Left ventricle myocardium inferior (tissue), 1 donor: Measurements from ENCODE around the gene ZNF438. TPM values are rescaled to one million over a fixed set of nuclear protein-coding genes. Genes with fewer than 3 reads are reported as not detected.
A peak's percentile ranks its signal among the peaks of the same experiment; 100 is the strongest.
"Not testable (repeated sequence)": the region's sequence is repeated elsewhere in the genome, so short reads cannot be mapped to it uniquely, and the experiment has no call there.

ENCODE experiments used
- DNase-seq: peaks from one replicate; pipeline ENCODE4 v3.0.0-alpha.2; 2020
- H3K27ac ChIP-seq: fragments of 200-600 bp; replicated peaks from 2 replicates; pipeline ENCODE4 v1.8.0; 2021
- H3K27me3 ChIP-seq: fragments of 200-600 bp; 2 replicates; pipeline ENCODE4 v1.8.0; 2021; ENCODE audit warnings: low read depth
- H3K36me3 ChIP-seq: fragments of 200-600 bp; 2 replicates; pipeline ENCODE4 v1.8.0; 2021
- H3K4me1 ChIP-seq: fragments of 200-600 bp; 2 replicates; pipeline ENCODE4 v1.8.0; 2021
- H3K4me3 ChIP-seq: fragments of 200-600 bp; 2 replicates; pipeline ENCODE4 v1.8.0; 2021; ENCODE audit warnings: mild to moderate bottlenecking, moderate library complexity
- H3K9me3 ChIP-seq: fragments of 200-600 bp; replicated peaks from 2 replicates; pipeline ENCODE4 v1.8.0; 2021
- CTCF ChIP-seq: fragments of 200-600 bp; IDR thresholded peaks from 2 replicates; pipeline ENCODE4 v1.8.0; 2021; ENCODE audit warnings: antibody characterized with exemption, mild to moderate bottlenecking, borderline replicate concordance
- intact Hi-C: fragments of 100-400 bp; cut with micrococcal nuclease; formaldehyde crosslinking; loops from one replicate; pipeline ENCODE4 v1.11.0; 2022
- total RNA-seq: library from RNA; stranded (reverse); fragmentation: NEBNext Ultra II Directional; extraction: Animal tissue kit (Norgen Biotek cat#: 25700); gene quantifications from one replicate; pipeline ENCODE4 v1.2.1, GENCODE V29; 2021
- donor health status: DM: no; HTN: yes; CAD: no; lungs with severe emphysema.

The ZNF438 gene
- total RNA-seq, 1 donor from 2014 or later = 13.2 TPM

DNA sequence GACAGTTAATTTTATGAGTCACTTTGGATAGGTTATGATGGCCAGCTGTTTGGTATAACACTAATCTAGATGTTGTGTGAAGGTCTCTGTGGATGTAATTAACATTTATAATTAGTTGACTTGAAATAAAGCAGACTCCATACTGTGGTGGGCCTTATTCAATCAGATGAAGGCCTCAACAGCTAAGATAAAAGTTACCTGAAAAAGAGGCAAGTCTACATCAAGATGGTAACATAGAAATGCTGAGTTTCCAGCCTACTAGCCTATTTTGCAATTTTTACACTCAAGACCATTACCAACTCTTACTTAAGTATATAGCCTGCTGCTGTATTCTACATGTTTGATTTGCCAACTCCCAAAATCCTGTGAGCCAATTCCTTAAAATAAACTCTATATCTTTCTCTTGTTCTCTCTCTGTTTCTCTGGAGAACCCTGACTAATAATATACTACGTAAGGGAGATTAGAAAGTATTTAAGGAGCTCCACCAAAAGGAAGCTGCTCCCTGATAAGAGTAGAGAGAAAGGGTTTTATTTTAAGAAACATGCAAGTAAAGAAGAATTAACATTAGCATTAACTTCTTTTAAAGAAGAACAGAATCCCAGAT lies 42.7 kb downstream of the ZNF438 start:
- H3K9me3 ChIP-seq = peaks cover 6% of the 10 kb centered on the region
- TF ChIP-seq CTCF = no peak
- H3K4me3 ChIP-seq = peak overlapping the region; percentile 9
- H3K36me3 ChIP-seq = no peaks in the 10 kb centered on the region
- H3K27me3 ChIP-seq = no peaks in the 10 kb centered on the region
- peak overlapping the region; percentile 86 for H3K27ac ChIP-seq
- peaks cover 92% of the 10 kb centered on the region for H3K4me1 ChIP-seq
- no peak for DNase-seq
- intact Hi-C loops = no loop called here

DNA sequence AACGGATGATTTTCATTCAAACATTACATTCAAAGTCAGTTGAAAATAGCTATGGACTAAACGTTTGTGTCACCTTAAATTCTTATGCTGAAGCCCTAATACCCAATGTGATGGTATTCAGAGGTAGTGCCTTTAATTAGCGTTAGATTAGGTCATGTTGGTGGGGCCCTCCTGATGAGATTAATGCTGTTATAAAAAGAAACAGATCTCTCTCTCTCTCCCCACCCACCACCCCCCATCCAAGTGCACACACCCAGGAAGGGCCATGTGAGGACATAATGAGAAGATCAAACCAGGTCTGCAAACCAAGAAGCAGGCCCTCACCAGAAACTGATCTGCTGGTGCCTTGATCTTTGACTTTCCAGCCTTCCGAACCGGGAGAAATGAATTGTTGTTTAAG lies 44.2 kb downstream of the ZNF438 start:
- peaks cover 87% of the 10 kb centered on the region for H3K4me1 ChIP-seq
- H3K4me3 ChIP-seq = no peak overlapping the region
- no peak for DNase-seq
- H3K27me3 ChIP-seq = no peaks in the 10 kb centered on the region
- no peak for TF ChIP-seq CTCF
- H3K9me3 ChIP-seq = peaks cover 6% of the 10 kb centered on the region
- intact Hi-C loops = no loop called here
- no peaks in the 10 kb centered on the region for H3K36me3 ChIP-seq
- H3K27ac ChIP-seq = peak overlapping the region; percentile 86

- intact Hi-C loops = no loop called here
- Histone ChIP-seq H3K4me1 (peaks cover 79% of the 10 kb centered on the region), H3K9me3 (peaks cover 6% of the 10 kb centered on the region)
Measured at GRCh38 chr10:30986053-30986555, 45.6 kb downstream of the ZNF438 start.

DNA sequence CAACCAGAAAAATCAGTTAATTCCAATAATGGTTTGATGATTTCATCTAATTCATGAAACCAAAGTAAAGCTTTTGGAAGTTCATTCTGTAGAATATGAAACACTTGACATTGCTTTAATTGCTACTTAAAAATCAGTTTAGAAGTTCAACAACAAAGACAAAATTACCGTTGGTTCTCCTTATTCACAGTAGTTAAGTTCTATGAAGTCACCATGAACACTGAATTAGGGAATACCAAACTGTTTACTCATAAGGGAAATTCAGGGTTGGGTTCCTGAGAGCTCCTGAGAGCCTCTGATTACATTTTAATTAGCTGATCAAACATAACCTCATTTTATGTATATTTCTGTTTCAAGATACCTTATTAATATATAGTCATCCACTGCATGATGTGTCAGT lies 46.2 kb downstream of the ZNF438 start:
- Histone ChIP-seq H3K4me3 (no peak overlapping the region), H3K27me3 (no peaks in the 10 kb centered on the region), H3K27ac (peak overlapping the region; percentile 66), H3K4me1 (peaks cover 79% of the 10 kb centered on the region), H3K9me3 (peaks cover 6% of the 10 kb centered on the region), H3K36me3 (no peaks in the 10 kb centered on the region)
- TF ChIP-seq CTCF = no peak
- intact Hi-C loops = no loop called here
- no peak for DNase-seq

More at GRCh38 chr10:30986053-30986555, 45.6 kb downstream of the ZNF438 start:
- peak overlapping the region; percentile 66 for H3K27ac ChIP-seq
- no peaks in the 10 kb centered on the region for H3K36me3 ChIP-seq
- no peak for DNase-seq
- H3K27me3 ChIP-seq = no peaks in the 10 kb centered on the region
- no peak overlapping the region for H3K4me3 ChIP-seq
- no peak for TF ChIP-seq CTCF

DNA sequence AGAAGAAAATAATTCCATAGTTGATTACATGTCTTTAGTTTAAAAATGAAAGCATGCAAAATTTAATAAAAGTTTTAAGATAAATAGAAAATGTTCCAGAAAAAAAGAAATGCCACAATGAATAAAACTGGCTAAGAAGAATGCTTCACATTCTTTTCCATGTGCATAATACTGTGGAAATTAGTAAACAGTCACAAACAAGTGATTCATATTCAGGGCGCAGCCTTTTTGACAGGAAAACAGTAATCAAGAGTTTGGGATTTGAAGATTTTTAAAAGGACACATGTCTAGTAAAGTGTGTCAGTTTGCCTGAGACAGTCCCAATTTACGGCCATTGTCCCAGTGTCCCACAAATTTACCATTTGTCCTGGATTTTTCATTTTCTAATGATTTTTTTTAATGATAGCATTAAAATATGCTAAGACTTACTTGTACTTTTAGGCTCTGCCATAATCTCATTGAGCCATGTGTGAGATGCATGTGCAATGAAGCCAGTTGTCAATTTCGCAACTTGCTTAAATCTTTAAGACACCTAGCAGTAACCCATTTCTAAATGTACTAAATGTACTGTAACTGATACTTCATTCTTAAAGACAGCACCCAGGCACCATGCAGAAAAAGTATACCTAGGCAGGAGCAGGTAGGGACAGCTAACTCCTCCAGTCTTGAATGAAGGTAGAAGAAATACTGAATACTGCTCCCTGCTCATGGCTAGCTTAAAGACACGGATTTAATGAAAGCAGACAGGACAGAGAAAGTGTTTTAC lies 46.9 kb downstream of the ZNF438 start:
- intact Hi-C loops = no loop called here
- Histone ChIP-seq H3K27me3 (no peaks in the 10 kb centered on the region), H3K9me3 (peaks cover 6% of the 10 kb centered on the region), H3K27ac (peak overlapping the region; percentile 66), H3K4me1 (peaks cover 80% of the 10 kb centered on the region), H3K36me3 (no peaks in the 10 kb centered on the region), H3K4me3 (no peak overlapping the region)
- TF ChIP-seq CTCF = no peak
- no peak for DNase-seq

DNA sequence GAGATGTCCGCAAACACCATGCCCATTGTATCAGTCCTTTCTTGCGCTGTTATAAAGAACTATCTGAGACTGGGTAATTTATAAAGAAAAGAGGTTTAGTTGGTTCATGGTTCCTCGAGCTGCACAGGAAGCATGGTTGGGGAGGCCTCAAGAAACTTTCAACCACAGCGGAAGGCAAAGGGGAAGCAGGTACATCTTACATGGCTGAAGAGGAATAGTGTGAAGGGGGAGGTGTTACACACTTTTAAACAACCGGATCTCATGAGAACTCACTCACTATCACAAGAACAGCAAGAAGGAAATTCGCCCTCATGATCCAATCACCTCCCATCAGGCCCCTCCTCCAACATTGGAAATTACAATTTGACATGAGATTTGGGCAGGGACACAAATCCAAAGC lies 48.5 kb downstream of the ZNF438 start:
- peaks cover 66% of the 10 kb centered on the region for H3K4me1 ChIP-seq
- DNase-seq, H3K27ac ChIP-seq, H3K4me3 ChIP-seq, H3K36me3 ChIP-seq, intact Hi-C loops, H3K27me3 ChIP-seq: not testable (repeated sequence)
- H3K9me3 ChIP-seq = peaks cover 12% of the 10 kb centered on the region
